Measurements from ENCODE around the gene GALNT7. TPM values are rescaled to one million over a fixed set of nuclear protein-coding genes. Genes with fewer than 3 reads are reported as not detected.

Gene GALNT7
- total RNA-seq, 4 donors from 2014 or later, result 6.8 to 24.8 (median 14.2) TPM

DNA sequence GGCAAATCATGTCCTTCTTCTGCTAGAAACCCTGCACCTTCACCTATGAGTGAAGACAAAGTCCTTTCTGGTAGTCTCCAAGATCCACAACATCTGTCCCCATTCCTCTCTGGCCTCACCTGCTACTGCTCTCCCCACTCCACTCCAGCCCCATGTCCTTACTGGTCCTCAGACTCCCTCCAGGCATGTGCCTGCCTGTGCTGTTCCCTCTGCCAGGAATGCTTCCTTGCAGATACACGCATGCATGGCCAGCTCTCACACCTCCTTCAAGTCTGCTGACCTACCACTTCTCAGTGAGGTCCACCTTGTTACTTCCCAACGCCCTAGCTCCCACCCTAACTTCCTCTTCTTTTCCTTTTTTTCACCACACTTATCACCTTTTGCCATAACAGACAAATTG, 147.4 kb downstream of the GALNT7 start:
- TF ChIP-seq, protein P1, sequence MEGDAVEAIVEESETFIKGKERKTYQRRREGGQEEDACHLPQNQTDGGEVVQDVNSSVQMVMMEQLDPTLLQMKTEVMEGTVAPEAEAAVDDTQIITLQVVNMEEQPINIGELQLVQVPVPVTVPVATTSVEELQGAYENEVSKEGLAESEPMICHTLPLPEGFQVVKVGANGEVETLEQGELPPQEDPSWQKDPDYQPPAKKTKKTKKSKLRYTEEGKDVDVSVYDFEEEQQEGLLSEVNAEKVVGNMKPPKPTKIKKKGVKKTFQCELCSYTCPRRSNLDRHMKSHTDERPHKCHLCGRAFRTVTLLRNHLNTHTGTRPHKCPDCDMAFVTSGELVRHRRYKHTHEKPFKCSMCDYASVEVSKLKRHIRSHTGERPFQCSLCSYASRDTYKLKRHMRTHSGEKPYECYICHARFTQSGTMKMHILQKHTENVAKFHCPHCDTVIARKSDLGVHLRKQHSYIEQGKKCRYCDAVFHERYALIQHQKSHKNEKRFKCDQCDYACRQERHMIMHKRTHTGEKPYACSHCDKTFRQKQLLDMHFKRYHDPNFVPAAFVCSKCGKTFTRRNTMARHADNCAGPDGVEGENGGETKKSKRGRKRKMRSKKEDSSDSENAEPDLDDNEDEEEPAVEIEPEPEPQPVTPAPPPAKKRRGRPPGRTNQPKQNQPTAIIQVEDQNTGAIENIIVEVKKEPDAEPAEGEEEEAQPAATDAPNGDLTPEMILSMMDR (IDR thresholded peaks at IDR 0.05; ENCODE audit: low read depth), result no peak

DNA sequence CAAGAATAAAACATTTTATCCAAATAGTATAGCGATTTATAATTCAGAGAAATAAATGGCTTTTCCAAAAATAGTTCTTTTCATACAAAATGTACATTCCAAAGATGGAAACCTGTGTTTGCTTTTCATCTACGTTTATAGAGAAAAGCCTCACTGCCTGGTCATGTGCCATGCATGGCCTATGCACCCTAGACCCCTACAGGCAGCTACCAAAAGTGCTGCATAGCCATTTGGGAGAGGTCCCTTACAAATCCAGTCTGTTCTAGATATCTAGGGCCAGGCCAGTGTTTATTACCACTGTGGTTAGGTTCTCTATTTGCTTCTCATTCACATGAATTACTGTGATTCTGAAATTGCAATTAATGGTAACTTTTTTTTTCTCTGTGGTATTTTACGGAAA, 148.4 kb downstream of the GALNT7 start:
- TF ChIP-seq, protein P1 (IDR thresholded peaks at IDR 0.05; ENCODE audit: low read depth), result no peak

DNA sequence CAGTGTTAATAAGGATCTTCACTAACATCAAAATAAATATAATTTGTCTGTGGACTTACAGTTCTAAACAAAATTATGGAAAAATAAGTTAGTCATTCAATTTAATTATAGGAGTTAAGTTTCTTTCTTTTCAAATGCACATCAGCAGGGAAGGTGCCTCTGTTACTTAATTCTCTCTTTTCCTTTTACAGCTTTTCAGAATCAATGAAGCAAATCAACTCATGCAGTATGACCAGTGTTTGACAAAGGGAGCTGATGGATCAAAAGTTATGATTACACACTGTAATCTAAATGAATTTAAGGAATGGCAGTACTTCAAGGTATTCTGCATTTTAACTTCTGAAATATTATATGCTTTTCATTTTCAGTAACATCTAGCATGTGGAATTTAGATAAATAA, 149.6 kb downstream of the GALNT7 start:
- TF ChIP-seq, protein P1 (IDR thresholded peaks at IDR 0.05; ENCODE audit: low read depth), result no peak

DNA sequence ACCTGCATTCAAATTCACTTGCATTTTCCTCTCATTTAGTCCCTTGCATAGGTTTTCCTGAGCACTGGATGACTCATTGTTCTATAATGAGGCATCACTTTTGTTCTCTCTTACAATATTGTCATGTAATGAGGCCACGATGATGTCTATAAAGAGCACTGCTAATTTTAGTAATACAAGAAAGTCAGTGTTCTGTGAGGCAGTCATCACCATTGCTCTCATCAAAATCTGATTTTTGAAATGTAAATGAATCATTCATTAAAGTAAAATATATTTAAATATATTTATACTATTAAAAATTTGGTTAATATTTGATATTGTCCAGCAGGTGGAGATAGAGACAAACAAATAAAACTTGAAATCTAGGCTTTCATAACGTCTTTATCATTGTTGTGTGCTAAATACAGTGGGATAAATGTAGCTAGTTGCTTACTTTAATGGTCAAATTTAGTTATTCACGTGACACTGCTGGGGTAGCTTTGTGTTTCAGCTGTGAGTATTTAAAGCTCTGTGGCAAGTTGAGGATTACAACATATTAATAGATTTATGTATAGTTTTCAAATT, 150.1 kb downstream of the GALNT7 start:
- TF ChIP-seq, protein P1 (IDR thresholded peaks at IDR 0.05; ENCODE audit: low read depth), result no peak

DNA sequence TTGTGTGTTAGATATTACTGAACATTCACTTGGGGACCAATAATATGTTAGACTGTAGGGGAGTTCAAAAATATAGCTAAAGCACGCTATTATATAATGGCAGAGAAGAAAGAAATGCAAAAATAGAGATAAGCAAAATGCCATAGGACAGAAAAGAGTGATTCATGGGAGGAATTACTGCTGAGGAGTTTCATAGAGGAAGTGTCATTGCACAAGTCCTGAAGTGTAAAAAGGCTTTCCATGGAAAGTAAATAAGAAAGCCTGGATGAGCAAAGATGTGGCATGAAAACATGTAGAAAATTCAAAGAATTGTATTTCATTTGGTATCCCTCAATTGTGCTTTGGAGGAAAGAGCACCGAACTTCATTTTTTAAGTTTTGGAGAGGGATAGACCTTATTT, 151.1 kb downstream of the GALNT7 start:
- TF ChIP-seq, protein P1 (IDR thresholded peaks at IDR 0.05; ENCODE audit: low read depth), result no peak

DNA sequence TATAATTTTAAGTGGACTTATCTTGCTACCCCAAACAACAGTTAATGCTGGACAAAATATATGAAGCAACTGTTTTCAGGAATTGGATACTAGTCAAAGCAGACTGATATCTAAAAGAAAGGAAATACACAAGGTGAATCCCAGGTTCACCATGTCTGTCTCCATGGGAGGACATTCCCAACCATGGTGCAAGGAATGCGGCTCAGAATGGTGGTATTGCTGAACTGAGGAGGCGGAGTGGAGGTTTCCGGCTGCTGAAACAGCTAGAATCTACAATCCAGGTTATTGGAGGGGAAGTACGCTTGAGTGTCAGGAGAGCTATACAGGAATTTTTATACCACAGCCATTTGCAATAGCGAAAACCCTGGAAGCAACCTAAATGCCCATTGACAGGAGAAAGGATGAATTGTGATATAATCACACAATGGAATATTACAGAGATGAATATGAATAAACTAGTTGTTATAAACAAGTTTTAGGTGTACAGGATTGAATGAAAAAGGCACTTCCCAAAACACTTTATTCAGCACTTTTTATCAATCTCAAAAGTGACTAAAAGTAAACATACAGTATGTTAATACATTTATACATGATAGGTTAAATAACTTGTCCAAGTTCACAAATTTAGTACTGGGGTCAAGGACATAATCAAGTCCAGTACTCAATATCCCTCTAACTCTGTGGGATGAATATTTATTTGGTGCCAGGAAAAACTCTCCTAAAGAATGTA, 156.6 kb downstream of the GALNT7 start:
- TF ChIP-seq, protein P1 (IDR thresholded peaks at IDR 0.05; ENCODE audit: low read depth), result no peak

DNA sequence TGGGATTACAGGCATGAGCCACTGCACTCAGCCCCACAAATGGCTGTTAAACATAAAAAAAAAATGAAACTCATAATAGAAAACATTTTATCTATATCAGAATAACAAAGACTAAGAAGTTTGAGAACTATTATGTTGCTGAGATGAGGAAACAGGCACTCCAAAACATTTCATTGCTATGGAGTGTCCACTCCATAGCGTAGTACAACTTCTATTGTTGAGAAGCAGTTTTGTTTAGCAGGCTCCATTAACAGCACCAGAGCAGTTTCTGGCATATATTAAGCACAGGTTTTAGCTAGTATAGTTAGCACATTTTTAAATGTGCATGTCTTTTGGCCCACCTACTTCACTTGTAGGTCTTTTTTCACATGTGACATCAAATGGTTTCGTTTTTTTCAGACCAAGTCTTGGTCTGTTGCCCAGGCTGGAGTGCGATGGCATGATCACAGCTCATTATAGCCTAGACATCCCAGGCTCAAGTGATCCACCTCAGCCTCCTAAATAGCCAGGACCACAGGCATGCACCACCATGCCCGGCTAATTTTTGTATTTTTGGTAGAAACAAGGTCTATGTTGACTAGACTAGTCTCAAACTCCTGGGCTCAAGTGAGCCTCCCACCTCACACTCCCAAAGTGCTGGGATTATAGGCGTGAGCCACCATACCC, 159.8 kb downstream of the GALNT7 start:
- TF ChIP-seq, protein P1 (IDR thresholded peaks at IDR 0.05; ENCODE audit: low read depth), result no peak

Measured in subcutaneous adipose tissue (tissue), 4 donors.